GM21360 (cell line): ENCODE data around the gene B4GALT1.
"Not testable (repeated sequence)": the region's sequence is repeated elsewhere in the genome, so short reads cannot be mapped to it uniquely, and the experiment has no call there.

Experiments used
- ATAC-seq: cut with Tn5 transposase; IDR thresholded peaks from one replicate; pipeline ENCODE4 v1.9.1; 2021; ENCODE audit warnings: mild to moderate bottlenecking, moderate library complexity; ENCODE audit not compliant: unreplicated experiment

B4GALT1 gene

DNA sequence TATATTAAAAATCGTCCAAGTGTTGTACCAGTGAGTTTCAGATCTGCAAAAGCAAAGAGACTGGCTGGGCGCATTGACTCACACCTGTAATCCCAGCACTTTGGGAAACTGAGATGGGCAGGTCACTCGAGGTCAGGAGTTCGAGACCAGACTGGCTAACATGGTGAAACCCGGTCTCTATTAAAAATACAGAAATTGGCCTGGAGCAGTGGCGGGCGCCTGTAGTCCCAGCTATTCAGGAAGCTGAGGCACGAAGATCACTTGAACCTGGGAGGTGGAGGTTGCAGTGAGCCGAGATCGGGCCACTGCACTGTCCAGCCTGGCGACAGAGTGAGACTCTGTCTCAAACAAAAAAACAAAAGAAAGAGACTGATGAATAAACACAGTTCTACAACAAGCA, 18.3 kb upstream of the B4GALT1 start:
- ATAC-seq = no peak

- no peak for ATAC-seq
Observed at GRCh38 chr9:33184963-33185362, 17.8 kb upstream of the B4GALT1 start.

DNA sequence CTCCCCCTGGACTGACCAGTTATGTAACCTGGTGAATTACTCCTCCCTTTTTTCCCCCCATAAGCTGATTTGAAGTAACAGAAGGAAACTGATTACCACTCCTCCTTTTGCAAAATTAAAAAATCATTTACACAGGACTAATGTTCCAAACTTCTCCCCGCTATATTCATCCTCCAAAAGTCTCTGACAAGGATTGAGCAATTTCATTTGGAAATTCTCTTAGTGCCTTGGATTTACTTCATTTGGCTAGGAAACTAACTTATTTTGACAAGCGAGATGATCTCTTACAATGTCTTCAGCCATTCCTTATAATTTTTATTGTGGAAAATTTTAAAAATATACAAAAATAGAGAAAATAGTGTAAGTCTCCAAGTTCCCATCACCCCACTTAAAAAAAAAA, 15.4 kb upstream of the B4GALT1 start:
- ATAC-seq = no peak

DNA sequence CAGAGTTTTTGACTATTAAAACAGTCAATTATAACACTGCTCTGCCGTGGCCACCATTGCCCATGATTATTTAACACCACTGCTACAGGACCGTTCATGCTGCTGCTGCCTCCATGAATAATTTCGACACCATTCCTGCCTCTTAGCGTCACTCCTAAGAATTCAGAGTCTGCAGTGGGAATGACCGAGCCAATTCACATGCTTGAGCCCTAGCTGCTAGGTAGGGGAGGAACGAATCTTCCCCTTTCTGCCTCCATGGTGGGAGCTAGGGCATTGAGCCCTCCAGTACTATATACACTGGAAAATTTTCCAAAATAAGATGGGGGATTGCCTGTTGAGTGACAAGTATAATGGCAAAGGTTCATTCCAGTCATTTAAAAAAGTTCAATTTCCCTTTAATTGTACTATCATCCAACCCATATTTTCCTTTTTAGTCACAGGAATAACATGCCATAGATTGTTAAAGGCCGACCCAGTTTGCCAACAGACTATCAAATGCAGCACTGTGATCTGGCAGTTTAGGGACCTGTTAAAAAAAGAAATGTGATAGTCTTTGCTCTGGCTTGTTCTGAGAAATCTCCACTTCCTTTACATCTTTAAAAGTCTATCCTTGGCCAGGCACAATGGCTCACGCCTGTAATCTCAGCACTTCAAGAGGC, 13.5 kb upstream of the B4GALT1 start:
- no peak for ATAC-seq

- ATAC-seq = no peak
Observed at GRCh38 chr9:33178972-33179697, 12.0 kb upstream of the B4GALT1 start.

DNA sequence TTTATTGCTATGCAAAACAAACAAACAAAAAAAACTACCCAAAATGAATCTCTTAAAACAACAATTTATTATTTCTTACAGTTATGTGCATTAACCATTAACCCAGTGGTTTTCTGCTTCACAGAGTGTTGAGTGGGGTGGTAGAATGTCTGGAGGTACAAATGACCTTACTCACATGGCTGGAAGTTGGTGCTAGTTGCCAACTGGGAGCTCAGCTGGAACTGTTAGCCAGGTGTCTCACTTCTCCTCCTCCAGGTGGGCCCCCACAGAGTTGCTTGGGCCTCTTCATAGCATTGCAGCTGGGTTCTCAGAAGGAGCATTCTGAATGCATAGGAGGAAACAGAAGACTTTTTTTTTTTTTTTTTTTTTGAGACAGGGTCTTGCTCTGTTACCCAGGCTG, 10.5 kb upstream of the B4GALT1 start:
- ATAC-seq = no peak

DNA sequence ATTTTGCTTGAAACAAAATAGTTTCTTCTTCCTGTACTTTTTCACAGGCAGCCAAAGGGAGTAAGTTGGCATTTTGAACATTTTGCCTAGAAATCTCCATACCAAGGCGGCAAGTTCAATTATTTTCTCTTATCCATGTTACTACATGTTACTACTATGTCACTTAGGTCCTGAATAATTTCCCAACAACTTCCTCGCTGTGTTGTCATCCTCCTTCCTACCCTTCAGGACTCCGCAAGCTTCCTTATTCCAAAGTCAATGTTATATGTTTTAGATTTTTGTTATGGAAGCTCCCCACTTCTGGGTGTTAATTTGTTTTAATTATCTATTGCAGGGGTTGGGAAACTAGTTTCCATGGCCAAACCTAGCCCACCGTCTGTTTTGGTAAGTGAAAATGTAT, 9.9 kb upstream of the B4GALT1 start:
- no peak for ATAC-seq

DNA sequence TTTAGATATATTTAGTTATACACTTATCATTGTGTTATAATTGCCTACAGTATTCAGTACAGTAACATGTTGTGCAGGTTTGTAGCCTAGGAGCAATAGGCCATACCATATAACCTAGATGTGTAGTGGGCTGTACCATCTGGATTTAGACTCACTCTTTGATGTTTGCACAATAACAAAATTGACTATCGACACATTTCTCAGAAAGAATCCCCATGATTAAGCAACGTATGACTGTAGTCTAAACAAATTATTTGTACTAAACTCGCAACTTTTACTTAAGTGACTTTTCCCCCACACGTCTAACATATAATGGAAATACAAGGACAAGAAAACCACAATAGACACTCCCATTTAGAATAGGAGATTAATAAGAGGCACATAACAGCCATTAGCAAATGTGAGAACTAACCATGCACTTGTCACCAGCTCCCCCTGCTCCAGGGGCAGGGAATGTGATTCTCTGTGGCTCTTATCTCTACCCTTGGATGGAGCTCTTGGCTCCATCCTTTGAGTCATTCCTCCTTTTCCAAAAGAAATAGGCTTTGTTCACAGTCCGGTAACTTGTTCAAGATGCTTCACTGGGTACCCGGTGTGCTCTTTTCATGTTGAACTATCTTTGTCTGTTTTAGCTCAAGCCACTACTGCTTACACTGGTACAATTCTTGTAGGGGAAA, 8.7 kb upstream of the B4GALT1 start:
- no peak for ATAC-seq

- no peak for ATAC-seq
Observed at GRCh38 chr9:33172256-33173238, 5.4 kb upstream of the B4GALT1 start.

GRCh38 chr9:33170464-33171415, 3.6 kb upstream of the B4GALT1 start:
- no peak for ATAC-seq

- ATAC-seq = no peak
Observed at GRCh38 chr9:33168941-33169544, 1.9 kb upstream of the B4GALT1 start.

- no peak for ATAC-seq
Observed at GRCh38 chr9:33167972-33168461, 881 bp upstream of the B4GALT1 start.

DNA sequence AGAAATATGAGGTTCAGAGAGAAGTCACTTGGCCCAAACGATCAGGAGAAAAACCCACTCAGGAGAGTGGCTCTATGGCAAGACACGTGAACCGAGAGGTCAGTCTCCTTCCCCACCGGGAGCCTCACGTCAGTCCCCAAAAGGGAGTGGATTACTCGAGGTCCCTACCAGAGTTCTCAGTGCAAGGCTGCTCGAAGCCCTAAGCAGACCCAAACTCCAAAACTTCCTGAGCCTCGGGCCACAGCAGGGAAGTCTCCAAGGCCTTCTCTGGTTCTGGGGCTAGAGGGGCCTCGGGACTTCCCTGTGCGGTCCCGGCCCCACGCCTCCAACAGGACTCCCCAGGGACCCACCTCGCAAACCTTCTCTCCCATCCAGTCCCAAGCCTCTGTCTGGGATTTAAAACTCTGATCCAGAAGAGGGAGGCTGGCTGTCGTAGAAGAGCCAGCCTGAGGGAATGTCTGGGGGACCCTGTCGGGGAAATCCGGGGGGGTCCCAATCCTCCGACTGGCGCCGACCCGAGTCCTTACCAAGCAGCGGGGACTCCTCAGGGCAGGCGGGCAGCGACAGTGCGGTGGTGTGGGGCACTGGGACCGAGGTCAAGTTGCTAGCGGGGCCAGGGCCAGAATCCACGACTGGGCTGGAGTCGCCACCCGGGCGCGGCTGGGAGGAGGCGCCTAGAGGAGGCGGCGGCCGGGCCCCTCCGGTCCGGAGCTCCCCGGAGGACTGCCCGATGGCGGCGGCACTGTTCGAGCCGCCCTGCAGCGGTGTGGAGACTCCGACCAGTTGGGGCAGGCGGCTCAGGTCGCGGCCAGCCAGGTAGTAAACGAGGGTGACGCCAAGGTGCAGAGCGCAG, 679 bp downstream of the B4GALT1 start:
- ATAC-seq = peak; percentile 7

DNA sequence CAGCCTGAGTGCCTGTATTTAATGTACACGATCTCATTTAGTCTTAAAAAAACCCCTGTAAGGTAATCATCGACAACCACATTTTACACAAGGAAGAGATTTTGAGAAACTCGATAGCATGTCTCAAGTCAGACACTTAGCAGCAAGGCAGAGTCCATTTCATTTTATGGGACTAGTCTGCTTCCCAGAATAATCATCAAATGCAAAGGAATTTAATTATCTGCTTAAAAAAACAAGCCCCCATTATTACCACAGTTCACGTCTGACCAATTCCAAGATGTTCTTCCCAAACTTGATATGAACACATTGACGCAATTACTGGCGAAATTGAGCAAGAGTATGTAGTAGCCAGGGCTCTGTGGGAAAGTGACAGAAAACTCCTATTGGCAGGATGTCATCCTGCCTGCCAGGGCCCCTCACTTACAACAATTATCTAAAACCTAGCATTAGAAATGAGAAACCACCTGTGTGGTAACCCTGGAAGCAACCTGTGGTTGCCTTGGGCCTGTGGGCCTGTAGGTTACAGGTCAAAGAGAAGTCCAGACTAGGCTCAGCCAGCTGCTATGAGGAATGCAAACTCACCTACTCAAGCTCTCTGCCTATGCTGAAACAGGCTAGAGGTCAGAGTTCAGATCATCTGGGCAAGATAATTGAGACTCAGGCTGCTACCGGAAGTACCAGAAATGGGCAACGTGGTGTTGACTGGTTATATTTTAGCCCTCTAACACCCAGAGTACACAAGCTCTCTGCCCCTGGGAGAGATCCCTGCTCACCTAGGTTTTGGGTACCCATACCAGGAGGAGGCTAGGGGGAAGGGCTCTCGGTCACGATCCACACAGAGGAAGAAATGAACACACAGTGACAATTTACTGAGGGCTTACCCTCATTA, 1.6 kb downstream of the B4GALT1 start:
- ATAC-seq = peak; percentile 15

- not testable (repeated sequence) for ATAC-seq
Observed at GRCh38 chr9:33164921-33165262, 2.2 kb downstream of the B4GALT1 start.

- ATAC-seq = no peak
Observed at GRCh38 chr9:33164138-33164809, 2.9 kb downstream of the B4GALT1 start.
